HPDE6-E6E7 (cell line): Measurements from ENCODE around the gene ZFP28.

Experiments used
- DNase-seq: peaks from one replicate; pipeline ENCODE4 v3.0.0; 2011; ENCODE audit warnings: missing footprints; ENCODE audit errors: extremely low spot score

Gene ZFP28

DNA sequence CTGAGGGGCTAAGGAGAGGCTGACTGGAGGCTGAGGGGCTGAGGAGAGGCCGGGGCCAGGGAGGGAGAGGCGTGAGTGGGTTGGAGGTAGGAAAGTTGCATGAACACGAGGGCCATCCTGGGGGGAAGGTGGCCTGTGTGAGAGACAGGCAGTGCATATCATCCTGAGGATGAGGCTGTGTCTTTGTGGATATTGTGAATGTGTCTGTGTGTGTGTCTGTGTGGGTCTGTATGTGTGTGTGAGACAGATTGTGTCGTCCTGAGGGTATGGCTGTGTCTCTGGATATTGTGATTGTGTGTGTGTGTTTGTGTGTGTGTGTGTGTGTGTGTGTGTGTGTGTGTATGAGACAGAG is 56.8 kb downstream of the ZFP28 start:
- DNase-seq: no peak

DNA sequence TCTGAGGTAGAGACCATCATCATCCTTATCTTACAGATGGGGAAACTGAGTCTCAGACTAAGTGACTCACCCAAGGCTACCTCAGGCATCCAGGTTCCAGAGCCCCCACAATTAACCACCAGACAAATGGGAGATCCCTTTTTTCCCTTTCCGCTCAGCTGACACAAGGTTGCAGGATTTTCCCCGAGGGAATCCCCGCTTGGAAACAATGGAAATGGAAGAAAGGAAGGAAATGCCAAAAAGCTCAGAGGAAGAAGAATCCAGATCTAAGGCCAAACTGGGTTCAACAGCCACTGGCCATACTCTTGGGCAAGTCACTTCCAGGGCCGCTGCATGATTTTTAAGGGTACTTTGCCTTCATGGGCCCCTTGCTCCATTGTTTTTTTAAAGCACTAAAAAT is 57.9 kb downstream of the ZFP28 start:
- DNase-seq: no peak

DNA sequence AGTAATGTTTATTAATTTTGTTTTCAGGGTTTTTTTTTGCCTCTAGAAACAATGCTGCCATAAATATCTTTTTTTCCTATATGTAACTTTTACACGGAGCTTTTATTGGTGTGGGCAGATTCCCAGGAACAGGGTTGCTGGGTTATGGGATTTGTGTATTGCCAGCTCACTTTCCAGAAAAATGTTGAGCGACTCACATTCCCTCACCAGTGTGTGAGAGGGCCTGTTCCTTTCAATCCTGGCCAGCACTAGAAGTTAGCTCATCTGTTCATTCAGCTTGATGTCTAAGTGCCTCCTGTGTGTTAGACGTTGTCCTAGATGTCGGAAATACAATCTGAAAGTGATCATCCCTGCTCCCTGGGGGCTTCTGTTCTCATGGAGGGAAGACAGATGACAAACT is 58.9 kb downstream of the ZFP28 start:
- no peak for DNase-seq

DNA sequence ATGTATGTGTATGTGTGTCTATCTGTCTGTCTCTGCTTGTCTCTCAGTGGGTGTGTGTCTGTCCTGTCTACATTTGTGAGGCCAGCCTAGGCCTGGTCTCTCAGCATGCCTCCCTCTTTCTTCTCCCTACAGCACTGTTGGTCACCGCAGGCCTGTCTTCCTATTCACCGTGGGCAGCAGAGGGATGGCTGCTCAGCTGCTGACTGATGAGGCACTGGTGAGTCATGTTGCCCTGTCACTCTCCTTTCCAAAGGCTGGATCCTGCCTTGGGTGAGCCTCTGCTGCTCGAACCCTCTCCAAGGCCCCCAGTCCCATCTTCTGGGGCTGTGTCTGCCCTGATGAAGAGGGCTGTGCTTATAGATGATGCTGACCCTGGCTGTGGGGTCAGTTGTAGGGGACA is 62.6 kb downstream of the ZFP28 start:
- DNase-seq: peak; percentile 17

DNA sequence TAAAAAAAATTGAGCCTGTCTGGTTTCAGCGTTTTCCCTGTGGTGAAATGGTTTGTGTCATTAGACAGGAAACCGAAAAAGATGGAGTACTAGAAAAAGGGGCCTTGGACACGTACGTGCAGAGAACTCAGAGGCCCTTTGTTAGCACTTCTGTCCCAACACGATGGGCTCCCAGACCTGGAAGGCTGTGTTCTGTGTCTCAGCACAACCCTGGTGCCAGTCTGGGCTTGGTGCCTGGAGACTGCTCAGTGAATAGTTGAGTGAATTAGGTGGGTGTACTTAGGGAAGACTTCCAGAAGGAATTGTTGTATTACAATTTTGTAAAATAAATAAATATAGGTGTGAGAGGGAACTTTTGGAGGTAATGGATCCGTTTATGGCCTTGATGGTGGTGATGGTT is 65.1 kb downstream of the ZFP28 start:
- DNase-seq: no peak
